Measurements from ENCODE around the gene RANBP3.

RANBP3 gene

GRCh38 chr19:5948752-5949564, 29.0 kb downstream of the RANBP3 start:
- DNase-seq: no peak

- no peak for DNase-seq
Measured at GRCh38 chr19:5947435-5947834, 30.5 kb downstream of the RANBP3 start.

- no peak for DNase-seq
Measured at GRCh38 chr19:5943623-5944022, 34.3 kb downstream of the RANBP3 start.

- no peak for DNase-seq
Measured at GRCh38 chr19:5943045-5943444, 34.9 kb downstream of the RANBP3 start.

- DNase-seq: no peak
Measured at GRCh38 chr19:5941673-5942072, 36.3 kb downstream of the RANBP3 start.

- DNase-seq: no peak
Measured at GRCh38 chr19:5940260-5941208, 37.4 kb downstream of the RANBP3 start.

- no peak for DNase-seq
Measured at GRCh38 chr19:5937550-5937949, 40.4 kb downstream of the RANBP3 start.

- DNase-seq: no peak
Measured at GRCh38 chr19:5936292-5936592, 41.7 kb downstream of the RANBP3 start.

GRCh38 chr19:5935473-5936291, 42.3 kb downstream of the RANBP3 start:
- no peak for DNase-seq

- DNase-seq: no peak
Measured at GRCh38 chr19:5934774-5935472, 43.0 kb downstream of the RANBP3 start.

GRCh38 chr19:5934069-5934401, 43.9 kb downstream of the RANBP3 start:
- no peak for DNase-seq

- DNase-seq: no peak
Measured at GRCh38 chr19:5933391-5934068, 44.4 kb downstream of the RANBP3 start.

GRCh38 chr19:5932609-5933262, 45.2 kb downstream of the RANBP3 start:
- no peak for DNase-seq

- DNase-seq: no peak
Measured at GRCh38 chr19:5932146-5932545, 45.8 kb downstream of the RANBP3 start.

GRCh38 chr19:5931251-5931650, 46.7 kb downstream of the RANBP3 start:
- no peak for DNase-seq

- DNase-seq: no peak
Measured at GRCh38 chr19:5929625-5930024, 48.3 kb downstream of the RANBP3 start.

GRCh38 chr19:5929179-5929578, 48.8 kb downstream of the RANBP3 start:
- no peak for DNase-seq

GRCh38 chr19:5927441-5927821, 50.5 kb downstream of the RANBP3 start:
- no peak for DNase-seq

GRCh38 chr19:5926641-5927440, 51.1 kb downstream of the RANBP3 start:
- DNase-seq: no peak

- no peak for DNase-seq
Measured at GRCh38 chr19:5925830-5926427, 52.0 kb downstream of the RANBP3 start.

Data from DMS153 (cell line).